RWPE2 (cell line): ENCODE measurements around the gene FOXJ3.

ENCODE experiments used
- ATAC-seq: fragments of 200-7000 bp; cut with Tn5 transposase; 3 replicates; pipeline ENCODE4 v1.9.1; 2021; ENCODE audit warnings: low read depth
- DNase-seq: peaks from one replicate; pipeline ENCODE4 v3.0.0-alpha.2; 2020; ENCODE audit warnings: low spot score
- H3K27ac ChIP-seq: fragments of 450-650 bp; 2 replicates; pipeline ENCODE4 v1.5.1; 2017; ENCODE audit warnings: mild to moderate bottlenecking; ENCODE audit not compliant: poor library complexity, severe bottlenecking
- H3K27me3 ChIP-seq: fragments of 250-450 bp; sonication (Bioruptor Pico); 2 replicates; pipeline ENCODE4 v1.5.1; 2021; ENCODE audit warnings: mild to moderate bottlenecking, moderate library complexity; ENCODE audit not compliant: insufficient read depth, poor library complexity, severe bottlenecking
- H3K36me3 ChIP-seq: fragments of 250-450 bp; sonication (Bioruptor Pico); 2 replicates; pipeline ENCODE4 v1.5.1; 2020; ENCODE audit warnings: low read depth, mild to moderate bottlenecking, moderate library complexity
- H3K4me1 ChIP-seq: fragments of 250-450 bp; sonication (Bioruptor Pico); 2 replicates; pipeline ENCODE4 v1.5.1; 2021; ENCODE audit warnings: mild to moderate bottlenecking, moderate library complexity; ENCODE audit not compliant: insufficient read depth, poor library complexity, severe bottlenecking
- H3K4me3 ChIP-seq: fragments of 250-450 bp; sonication (Bioruptor Pico); 2 replicates; pipeline ENCODE4 v1.5.1; 2021; ENCODE audit warnings: mild to moderate bottlenecking, moderate library complexity; ENCODE audit not compliant: severe bottlenecking
- H3K9me3 ChIP-seq: fragments of 250-450 bp; sonication (Bioruptor Pico); 2 replicates; pipeline ENCODE4 v1.5.1; 2021; ENCODE audit warnings: mild to moderate bottlenecking, moderate library complexity; ENCODE audit not compliant: severe bottlenecking
- CTCF ChIP-seq: fragments of 450-650 bp; IDR thresholded peaks from one replicate; pipeline ENCODE4 v1.5.1; 2017; ENCODE audit warnings: mild to moderate bottlenecking, moderate library complexity; ENCODE audit not compliant: poor library complexity, severe bottlenecking

Gene FOXJ3

GRCh38 chr1:42251042-42251441 lies 84.0 kb downstream of the FOXJ3 start:
- H3K9me3 ChIP-seq, result no peaks in the 10 kb centered on the region
- H3K27me3 ChIP-seq, result no peaks in the 10 kb centered on the region
- ATAC-seq, result no peak
- H3K4me1 ChIP-seq, result no peaks in the 10 kb centered on the region
- no peaks in the 10 kb centered on the region; the same call in 1 of the 2 replicates for H3K36me3 ChIP-seq
- no peak overlapping the region for H3K4me3 ChIP-seq
- no peak for TF ChIP-seq CTCF
- no peak overlapping the region for H3K27ac ChIP-seq
- DNase-seq, result no peak

- no peak overlapping the region for H3K27ac ChIP-seq
- no peaks in the 10 kb centered on the region for H3K36me3 ChIP-seq
- no peak for DNase-seq
- no peak overlapping the region for H3K4me3 ChIP-seq
- no peak for TF ChIP-seq CTCF
- no peaks in the 10 kb centered on the region for H3K9me3 ChIP-seq
- no peak for ATAC-seq
- H3K27me3 ChIP-seq, result no peaks in the 10 kb centered on the region
- no peaks in the 10 kb centered on the region for H3K4me1 ChIP-seq
These were observed 84.9 kb downstream of the FOXJ3 start for GRCh38 chr1:42250164-42250563.

- H3K36me3 ChIP-seq, result 0 out of 2 replicates have a peak, but pooled peaks cover 6% of the 10 kb centered on the region
- ATAC-seq, result no peak
These were observed 93.9 kb downstream of the FOXJ3 start for GRCh38 chr1:42240966-42241755.

GRCh38 chr1:42239555-42239954 lies 95.5 kb downstream of the FOXJ3 start:
- Histone ChIP-seq H3K27ac (no peak overlapping the region), H3K4me1 (no peaks in the 10 kb centered on the region), H3K27me3 (no peaks in the 10 kb centered on the region), H3K4me3 (no peak overlapping the region), H3K36me3 (0 out of 2 replicates have a peak, but pooled peaks cover 6% of the 10 kb centered on the region), H3K9me3 (peaks cover 6% of the 10 kb centered on the region)
- TF ChIP-seq CTCF, result no peak
- ATAC-seq (no peak), DNase-seq (no peak)

More at GRCh38 chr1:42240966-42241755, 93.9 kb downstream of the FOXJ3 start:
- Histone ChIP-seq H3K4me3 (no peak overlapping the region), H3K4me1 (no peaks in the 10 kb centered on the region), H3K27ac (no peak overlapping the region), H3K27me3 (no peaks in the 10 kb centered on the region), H3K9me3 (peaks cover 3% of the 10 kb centered on the region)
- no peak for TF ChIP-seq CTCF
- DNase-seq, result no peak

- Histone ChIP-seq H3K36me3 (0 out of 2 replicates have a peak, but pooled peaks cover 6% of the 10 kb centered on the region), H3K9me3 (peaks cover 6% of the 10 kb centered on the region), H3K4me1 (no peaks in the 10 kb centered on the region), H3K27me3 (no peaks in the 10 kb centered on the region), H3K4me3 (no peak overlapping the region), H3K27ac (no peak overlapping the region)
- DNase-seq, result no peak
- no peak for ATAC-seq
- no peak for TF ChIP-seq CTCF
These were observed 96.0 kb downstream of the FOXJ3 start for GRCh38 chr1:42239041-42239440.
